OCI-LY1 (cell line): ENCODE measurements around the gene CFAP74.

ENCODE experiments used
- CTCF ChIP-seq: fragments of 200-600 bp; sonication (generic), shearing (Covaris generic); IDR thresholded peaks from 2 replicates; pipeline ENCODE4 v1.5.1; 2017; ENCODE audit warnings: mild to moderate bottlenecking, antibody characterized with exemption, low read length, moderate library complexity, mixed read lengths
- EZH2 ChIP-seq: fragments of 200-600 bp; sonication (generic), shearing (Covaris generic); IDR thresholded peaks from 2 replicates; pipeline ENCODE4 v1.8.0; 2017; ENCODE audit warnings: borderline replicate concordance, mixed run types, mild to moderate bottlenecking, antibody characterized with exemption, low read length, moderate library complexity, mixed read lengths

- TF ChIP-seq CTCF (no peak), EZH2 (no peak)
These were observed 38.8 kb downstream of the CFAP74 start for GRCh38 chr1:1964811-1965210.
